PFSK-1 (cell line): ENCODE results near the gene TIMP3.

Source experiments
- POLR2AphosphoS5 ChIP-seq: IDR thresholded peaks from 2 replicates; pipeline ENCODE4 v1.6.1; 2012; ENCODE audit warnings: low read depth, mild to moderate bottlenecking, control low read depth, low read length, moderate library complexity
- TF ChIP-seq, protein P1 (sequence below), 2 experiments: IDR thresholded peaks; 2 replicates each; pipeline versions ENCODE4 v1.6.1 to v1.8.0; 2011 to 2012; ENCODE audit warnings: low read depth in 2 of 2, low read length in 2 of 2, control low read depth in 1 of 2, inconsistent platforms in 1 of 2, mild to moderate bottlenecking in 1 of 2, moderate library complexity in 1 of 2; ENCODE audit not compliant: insufficient read depth in 1 of 2

GRCh38 chr22:32910429-32910772, 108.9 kb downstream of the TIMP3 start:
- TF ChIP-seq, protein P1, sequence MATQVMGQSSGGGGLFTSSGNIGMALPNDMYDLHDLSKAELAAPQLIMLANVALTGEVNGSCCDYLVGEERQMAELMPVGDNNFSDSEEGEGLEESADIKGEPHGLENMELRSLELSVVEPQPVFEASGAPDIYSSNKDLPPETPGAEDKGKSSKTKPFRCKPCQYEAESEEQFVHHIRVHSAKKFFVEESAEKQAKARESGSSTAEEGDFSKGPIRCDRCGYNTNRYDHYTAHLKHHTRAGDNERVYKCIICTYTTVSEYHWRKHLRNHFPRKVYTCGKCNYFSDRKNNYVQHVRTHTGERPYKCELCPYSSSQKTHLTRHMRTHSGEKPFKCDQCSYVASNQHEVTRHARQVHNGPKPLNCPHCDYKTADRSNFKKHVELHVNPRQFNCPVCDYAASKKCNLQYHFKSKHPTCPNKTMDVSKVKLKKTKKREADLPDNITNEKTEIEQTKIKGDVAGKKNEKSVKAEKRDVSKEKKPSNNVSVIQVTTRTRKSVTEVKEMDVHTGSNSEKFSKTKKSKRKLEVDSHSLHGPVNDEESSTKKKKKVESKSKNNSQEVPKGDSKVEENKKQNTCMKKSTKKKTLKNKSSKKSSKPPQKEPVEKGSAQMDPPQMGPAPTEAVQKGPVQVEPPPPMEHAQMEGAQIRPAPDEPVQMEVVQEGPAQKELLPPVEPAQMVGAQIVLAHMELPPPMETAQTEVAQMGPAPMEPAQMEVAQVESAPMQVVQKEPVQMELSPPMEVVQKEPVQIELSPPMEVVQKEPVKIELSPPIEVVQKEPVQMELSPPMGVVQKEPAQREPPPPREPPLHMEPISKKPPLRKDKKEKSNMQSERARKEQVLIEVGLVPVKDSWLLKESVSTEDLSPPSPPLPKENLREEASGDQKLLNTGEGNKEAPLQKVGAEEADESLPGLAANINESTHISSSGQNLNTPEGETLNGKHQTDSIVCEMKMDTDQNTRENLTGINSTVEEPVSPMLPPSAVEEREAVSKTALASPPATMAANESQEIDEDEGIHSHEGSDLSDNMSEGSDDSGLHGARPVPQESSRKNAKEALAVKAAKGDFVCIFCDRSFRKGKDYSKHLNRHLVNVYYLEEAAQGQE (IDR thresholded peaks at IDR 0.05; ENCODE audit: insufficient read depth in 1 of 2, low read depth in 2 of 2, low read length in 2 of 2): no peak
- TF ChIP-seq POLR2AphosphoS5: no peak
